Mammary epithelial cell (primary cell): Measurements from ENCODE around the gene GPR78.

Experiments used
- CTCF ChIP-seq, 2 donors: IDR thresholded peaks in 1 of 2; conservative IDR thresholded peaks in 1 of 2; 2 replicates each; pipeline ENCODE4 v1.5.1; 2011 to 2012; ENCODE audit warnings: inconsistent platforms in 2 of 2, low read length in 2 of 2, mild to moderate bottlenecking in 2 of 2, control low read depth in 1 of 2, low read depth in 1 of 2; ENCODE audit not compliant: insufficient read depth in 1 of 2; ENCODE audit errors: extremely low read depth in 1 of 2
- EZH2 ChIP-seq: IDR thresholded peaks from 2 replicates; pipeline ENCODE4 v1.6.1; 2012; ENCODE audit warnings: low read length, inconsistent platforms, borderline replicate concordance

- TF ChIP-seq CTCF (conservative IDR thresholded peaks at IDR 0.05 in 1 of 2, IDR thresholded peaks at IDR 0.05 in 1 of 2; ENCODE audit: extremely low read depth in 1 of 2, insufficient read depth in 1 of 2, low read depth in 1 of 2, low read length in 2 of 2) (no peak), EZH2 (no peak)
These were observed 18.9 kb downstream of the GPR78 start for GRCh38 chr4:8599091-8599460.
